ENCODE data around the gene IQSEC1. TPM values are rescaled to one million over a fixed set of nuclear protein-coding genes. Genes with fewer than 3 reads are reported as not detected.

The IQSEC1 gene
- total RNA-seq, 2 donors from 2014 or later: 53.5 to 60.7 TPM

GRCh38 chr3:12943124-12944021, 129.9 kb downstream of the IQSEC1 start:
- intact Hi-C loops (cut with DNase I): no loop called here
- no peak for DNase-seq (ENCODE audit: low spot score)

GRCh38 chr3:12941495-12942023, 131.7 kb downstream of the IQSEC1 start:
- intact Hi-C loops (cut with DNase I): no loop called here
- DNase-seq (ENCODE audit: low spot score): no peak

- intact Hi-C loops (cut with DNase I): no loop called here
These were observed 132.4 kb downstream of the IQSEC1 start for GRCh38 chr3:12940854-12941253.

GRCh38 chr3:12939137-12939536, 134.1 kb downstream of the IQSEC1 start:
- intact Hi-C loops (cut with DNase I): no loop called here
- no peak for DNase-seq (ENCODE audit: low spot score)

More at GRCh38 chr3:12940854-12941253, 132.4 kb downstream of the IQSEC1 start:
- DNase-seq (ENCODE audit: low spot score): no peak

- DNase-seq (ENCODE audit: low spot score): no peak
- intact Hi-C loops (cut with DNase I): no loop called here
These were observed 134.9 kb downstream of the IQSEC1 start for GRCh38 chr3:12938258-12938711.

GRCh38 chr3:12935861-12936830, 137.1 kb downstream of the IQSEC1 start:
- intact Hi-C loops (cut with DNase I): no loop called here
- DNase-seq (ENCODE audit: low spot score): no peak

GRCh38 chr3:12935023-12935860, 138.0 kb downstream of the IQSEC1 start:
- intact Hi-C loops (cut with DNase I): no loop called here

GRCh38 chr3:12934431-12934830, 138.8 kb downstream of the IQSEC1 start:
- peak; percentile 91 for DNase-seq (ENCODE audit: low spot score)
- intact Hi-C loops (cut with DNase I): no loop called here

More at GRCh38 chr3:12935023-12935860, 138.0 kb downstream of the IQSEC1 start:
- no peak for DNase-seq (ENCODE audit: low spot score)

- no peak for DNase-seq (ENCODE audit: low spot score)
- intact Hi-C loops (cut with DNase I): no loop called here
These were observed 139.3 kb downstream of the IQSEC1 start for GRCh38 chr3:12933901-12934300.

GRCh38 chr3:12932754-12933153, 140.5 kb downstream of the IQSEC1 start:
- no peak for DNase-seq (ENCODE audit: low spot score)

GRCh38 chr3:12932347-12932746, 140.9 kb downstream of the IQSEC1 start:
- intact Hi-C loops (cut with DNase I): no loop called here
- DNase-seq (ENCODE audit: low spot score): no peak

More at GRCh38 chr3:12932754-12933153, 140.5 kb downstream of the IQSEC1 start:
- intact Hi-C loops (cut with DNase I): no loop called here

- intact Hi-C loops (cut with DNase I): no loop called here
These were observed 141.8 kb downstream of the IQSEC1 start for GRCh38 chr3:12931273-12931905.

GRCh38 chr3:12929801-12930200, 143.4 kb downstream of the IQSEC1 start:
- intact Hi-C loops (cut with DNase I): no loop called here
- no peak for DNase-seq (ENCODE audit: low spot score)

More at GRCh38 chr3:12931273-12931905, 141.8 kb downstream of the IQSEC1 start:
- DNase-seq (ENCODE audit: low spot score): no peak

- DNase-seq (ENCODE audit: low spot score): no peak
- intact Hi-C loops (cut with DNase I): no loop called here
These were observed 146.6 kb downstream of the IQSEC1 start for GRCh38 chr3:12926660-12927059.

- intact Hi-C loops (cut with DNase I): no loop called here
- DNase-seq (ENCODE audit: low spot score): no peak
These were observed 147.6 kb downstream of the IQSEC1 start for GRCh38 chr3:12925648-12926047.

GRCh38 chr3:12924437-12924836, 148.8 kb downstream of the IQSEC1 start:
- DNase-seq (ENCODE audit: low spot score): no peak
- intact Hi-C loops (cut with DNase I): no loop called here

- intact Hi-C loops (cut with DNase I): no loop called here
- DNase-seq (ENCODE audit: low spot score): no peak
These were observed 150.3 kb downstream of the IQSEC1 start for GRCh38 chr3:12922881-12923431.

GRCh38 chr3:12922306-12922705, 150.9 kb downstream of the IQSEC1 start:
- DNase-seq (ENCODE audit: low spot score): no peak
- intact Hi-C loops (cut with DNase I): no loop called here
